Measurements from ENCODE around the gene MAML3. TPM values are rescaled to one million over a fixed set of nuclear protein-coding genes. Genes with fewer than 3 reads are reported as not detected.

Gene MAML3
- total and polyA plus RNA-seq, 3 experiments from 2014 or later: 0.44 to 0.57 (median 0.52) TPM

- Histone ChIP-seq H3K4me3 (ENCODE audit: low read length) (no peak overlapping the region), H3K9me3 (ENCODE audit: low read length) (no peaks in the 10 kb centered on the region), H3K27ac (ENCODE audit: low read depth, low read length) (no peak overlapping the region), H3K36me3 (ENCODE audit: insufficient read depth, low read length) (no peaks in the 10 kb centered on the region), H3K4me1 (ENCODE audit: insufficient read depth, low read length) (no peaks in the 10 kb centered on the region), H3K27me3 (ENCODE audit: insufficient read depth, low read length, poor library complexity, severe bottlenecking) (no peaks in the 10 kb centered on the region)
- H3K27me3 Mint-ChIP-seq: peaks cover 0 to 7% of the 10 kb centered on the region in 2 donors
- H3K4me3 Mint-ChIP-seq: no peak overlapping the region
- no peaks in the 10 kb centered on the region for H3K4me1 Mint-ChIP-seq
- H3K36me3 Mint-ChIP-seq: peaks cover 0 to 4% (median 0%) of the 10 kb centered on the region in 3 donors
- no peak for DNase-seq
- peaks cover 0 to 12% (median 0%) of the 10 kb centered on the region in 5 donors for H3K9me3 Mint-ChIP-seq
- H3K27ac Mint-ChIP-seq: no peak overlapping the region
- CTCF ChIA-PET: no interaction called here
- POLR2A ChIA-PET: no interaction called here
Observed at GRCh38 chr4:139769364-139769763, 384.6 kb downstream of the MAML3 start.

GRCh38 chr4:139768896-139769295 lies 385.1 kb downstream of the MAML3 start:
- H3K4me1 Mint-ChIP-seq: no peaks in the 10 kb centered on the region
- POLR2A ChIA-PET: no interaction called here
- H3K27ac ChIP-seq (ENCODE audit: low read depth, low read length): no peak overlapping the region
- CTCF ChIA-PET: no interaction called here
- peak overlapping the region in 1 of 8 donors; percentile 41 for H3K27ac Mint-ChIP-seq
- no peak for DNase-seq
- no peaks in the 10 kb centered on the region for H3K36me3 ChIP-seq (ENCODE audit: insufficient read depth, low read length)
- no peaks in the 10 kb centered on the region for H3K27me3 ChIP-seq (ENCODE audit: insufficient read depth, low read length, poor library complexity, severe bottlenecking)
- H3K9me3 Mint-ChIP-seq: peaks cover 0 to 8% (median 0%) of the 10 kb centered on the region in 5 donors
- peaks cover 0 to 7% of the 10 kb centered on the region in 2 donors for H3K27me3 Mint-ChIP-seq
- peaks cover 0 to 4% (median 0%) of the 10 kb centered on the region in 3 donors for H3K36me3 Mint-ChIP-seq
- H3K9me3 ChIP-seq (ENCODE audit: low read length): no peaks in the 10 kb centered on the region
- H3K4me3 ChIP-seq (ENCODE audit: low read length): no peak overlapping the region
- no peaks in the 10 kb centered on the region for H3K4me1 ChIP-seq (ENCODE audit: insufficient read depth, low read length)
- no peak overlapping the region for H3K4me3 Mint-ChIP-seq

GRCh38 chr4:139768366-139768765 lies 385.6 kb downstream of the MAML3 start:
- peaks cover 0 to 7% of the 10 kb centered on the region in 2 donors for H3K27me3 Mint-ChIP-seq
- peaks cover 0 to 8% (median 0%) of the 10 kb centered on the region in 5 donors for H3K9me3 Mint-ChIP-seq
- H3K4me3 Mint-ChIP-seq: no peak overlapping the region
- CTCF ChIA-PET: no interaction called here
- H3K27ac Mint-ChIP-seq: no peak overlapping the region
- DNase-seq: no peak
- Histone ChIP-seq H3K4me3 (ENCODE audit: low read length) (no peak overlapping the region), H3K27ac (ENCODE audit: low read depth, low read length) (no peak overlapping the region), H3K4me1 (ENCODE audit: insufficient read depth, low read length) (no peaks in the 10 kb centered on the region), H3K36me3 (ENCODE audit: insufficient read depth, low read length) (no peaks in the 10 kb centered on the region), H3K27me3 (ENCODE audit: insufficient read depth, low read length, poor library complexity, severe bottlenecking) (no peaks in the 10 kb centered on the region), H3K9me3 (ENCODE audit: low read length) (no peaks in the 10 kb centered on the region)
- H3K36me3 Mint-ChIP-seq: peaks cover 0 to 4% (median 0%) of the 10 kb centered on the region in 3 donors
- POLR2A ChIA-PET: no interaction called here
- H3K4me1 Mint-ChIP-seq: no peaks in the 10 kb centered on the region

GRCh38 chr4:139767585-139767984 lies 386.4 kb downstream of the MAML3 start:
- Mint-ChIP-seq H3K4me3 (no peak overlapping the region), H3K27ac (no peak overlapping the region), H3K4me1 (no peaks in the 10 kb centered on the region), H3K27me3 (peaks cover 0 to 7% of the 10 kb centered on the region in 2 donors), H3K9me3 (peaks cover 0 to 8% (median 0%) of the 10 kb centered on the region in 5 donors), H3K36me3 (peaks cover 0 to 4% (median 0%) of the 10 kb centered on the region in 3 donors)
- no peak overlapping the region for H3K4me3 ChIP-seq (ENCODE audit: low read length)
- no peaks in the 10 kb centered on the region for H3K9me3 ChIP-seq (ENCODE audit: low read length)
- ChIA-PET CTCF (no interaction called here), POLR2A (no interaction called here)
- no peak overlapping the region for H3K27ac ChIP-seq (ENCODE audit: low read depth, low read length)
- no peak for DNase-seq
- H3K27me3 ChIP-seq (ENCODE audit: insufficient read depth, low read length, poor library complexity, severe bottlenecking): no peaks in the 10 kb centered on the region
- no peaks in the 10 kb centered on the region for H3K4me1 ChIP-seq (ENCODE audit: insufficient read depth, low read length)
- H3K36me3 ChIP-seq (ENCODE audit: insufficient read depth, low read length): no peaks in the 10 kb centered on the region

- Histone ChIP-seq H3K27me3 (ENCODE audit: insufficient read depth, low read length, poor library complexity, severe bottlenecking) (no peaks in the 10 kb centered on the region), H3K9me3 (ENCODE audit: low read length) (no peaks in the 10 kb centered on the region), H3K36me3 (ENCODE audit: insufficient read depth, low read length) (no peaks in the 10 kb centered on the region), H3K4me1 (ENCODE audit: insufficient read depth, low read length) (no peaks in the 10 kb centered on the region), H3K4me3 (ENCODE audit: low read length) (no peak overlapping the region), H3K27ac (ENCODE audit: low read depth, low read length) (no peak overlapping the region)
- Mint-ChIP-seq H3K4me1 (no peaks in the 10 kb centered on the region), H3K27ac (no peak overlapping the region), H3K9me3 (peaks cover 0 to 8% (median 0%) of the 10 kb centered on the region in 5 donors), H3K27me3 (peaks cover 0 to 7% of the 10 kb centered on the region in 2 donors), H3K4me3 (no peak overlapping the region), H3K36me3 (peaks cover 0 to 4% (median 0%) of the 10 kb centered on the region in 3 donors)
- POLR2A ChIA-PET: no interaction called here
- CTCF ChIA-PET: no interaction called here
- no peak for DNase-seq
Observed at GRCh38 chr4:139767168-139767567, 386.8 kb downstream of the MAML3 start.

- H3K4me3 Mint-ChIP-seq: no peak overlapping the region
- H3K36me3 Mint-ChIP-seq: no peaks in the 10 kb centered on the region
- DNase-seq: no peak
- H3K4me1 Mint-ChIP-seq: no peaks in the 10 kb centered on the region
- ChIA-PET POLR2A (no interaction called here), CTCF (no interaction called here)
- no peaks in the 10 kb centered on the region for H3K27me3 ChIP-seq (ENCODE audit: insufficient read depth, low read length, poor library complexity, severe bottlenecking)
- H3K4me1 ChIP-seq (ENCODE audit: insufficient read depth, low read length): no peaks in the 10 kb centered on the region
- no peaks in the 10 kb centered on the region for H3K36me3 ChIP-seq (ENCODE audit: insufficient read depth, low read length)
- peaks cover 0 to 6% of the 10 kb centered on the region in 2 donors for H3K27me3 Mint-ChIP-seq
- no peaks in the 10 kb centered on the region for H3K9me3 ChIP-seq (ENCODE audit: low read length)
- H3K27ac Mint-ChIP-seq: no peak overlapping the region
- peaks cover 0 to 3% (median 0%) of the 10 kb centered on the region in 5 donors for H3K9me3 Mint-ChIP-seq
- H3K4me3 ChIP-seq (ENCODE audit: low read length): no peak overlapping the region
- H3K27ac ChIP-seq (ENCODE audit: low read depth, low read length): no peak overlapping the region
Observed at GRCh38 chr4:139764686-139765310, 389.2 kb downstream of the MAML3 start.

GRCh38 chr4:139764182-139764581 lies 389.8 kb downstream of the MAML3 start:
- H3K9me3 Mint-ChIP-seq: peaks cover 0 to 3% (median 0%) of the 10 kb centered on the region in 5 donors
- H3K27me3 ChIP-seq (ENCODE audit: insufficient read depth, low read length, poor library complexity, severe bottlenecking): no peaks in the 10 kb centered on the region
- H3K27ac Mint-ChIP-seq: no peak overlapping the region
- no peaks in the 10 kb centered on the region for H3K36me3 ChIP-seq (ENCODE audit: insufficient read depth, low read length)
- no peak overlapping the region for H3K27ac ChIP-seq (ENCODE audit: low read depth, low read length)
- CTCF ChIA-PET: no interaction called here
- H3K4me1 ChIP-seq (ENCODE audit: insufficient read depth, low read length): no peaks in the 10 kb centered on the region
- no peak overlapping the region for H3K4me3 Mint-ChIP-seq
- no peak for DNase-seq
- H3K9me3 ChIP-seq (ENCODE audit: low read length): no peaks in the 10 kb centered on the region
- POLR2A ChIA-PET: no interaction called here
- no peak overlapping the region for H3K4me3 ChIP-seq (ENCODE audit: low read length)
- peaks cover 0 to 6% of the 10 kb centered on the region in 2 donors for H3K27me3 Mint-ChIP-seq
- no peaks in the 10 kb centered on the region for H3K36me3 Mint-ChIP-seq
- no peaks in the 10 kb centered on the region for H3K4me1 Mint-ChIP-seq

GRCh38 chr4:139763672-139764071 lies 390.3 kb downstream of the MAML3 start:
- H3K4me3 Mint-ChIP-seq: no peak overlapping the region
- POLR2A ChIA-PET: no interaction called here
- CTCF ChIA-PET: no interaction called here

More at GRCh38 chr4:139763672-139764071, 390.3 kb downstream of the MAML3 start:
- H3K36me3 ChIP-seq (ENCODE audit: insufficient read depth, low read length): no peaks in the 10 kb centered on the region
- H3K9me3 ChIP-seq (ENCODE audit: low read length): no peaks in the 10 kb centered on the region
- H3K27ac Mint-ChIP-seq: no peak overlapping the region
- H3K27ac ChIP-seq (ENCODE audit: low read depth, low read length): no peak overlapping the region
- no peaks in the 10 kb centered on the region for H3K4me1 Mint-ChIP-seq
- no peaks in the 10 kb centered on the region for H3K4me1 ChIP-seq (ENCODE audit: insufficient read depth, low read length)
- H3K36me3 Mint-ChIP-seq: no peaks in the 10 kb centered on the region
- peaks cover 2 to 3% of the 10 kb centered on the region in 2 donors for H3K27me3 Mint-ChIP-seq
- H3K27me3 ChIP-seq (ENCODE audit: insufficient read depth, low read length, poor library complexity, severe bottlenecking): no peaks in the 10 kb centered on the region
- DNase-seq: no peak
- no peak overlapping the region for H3K4me3 ChIP-seq (ENCODE audit: low read length)
- peaks cover 0 to 3% (median 0%) of the 10 kb centered on the region in 5 donors for H3K9me3 Mint-ChIP-seq

Measured in CD8-positive, alpha-beta memory T cell (primary cell).